ENCODE data around the gene PIP4K2C.

The PIP4K2C gene

DNA sequence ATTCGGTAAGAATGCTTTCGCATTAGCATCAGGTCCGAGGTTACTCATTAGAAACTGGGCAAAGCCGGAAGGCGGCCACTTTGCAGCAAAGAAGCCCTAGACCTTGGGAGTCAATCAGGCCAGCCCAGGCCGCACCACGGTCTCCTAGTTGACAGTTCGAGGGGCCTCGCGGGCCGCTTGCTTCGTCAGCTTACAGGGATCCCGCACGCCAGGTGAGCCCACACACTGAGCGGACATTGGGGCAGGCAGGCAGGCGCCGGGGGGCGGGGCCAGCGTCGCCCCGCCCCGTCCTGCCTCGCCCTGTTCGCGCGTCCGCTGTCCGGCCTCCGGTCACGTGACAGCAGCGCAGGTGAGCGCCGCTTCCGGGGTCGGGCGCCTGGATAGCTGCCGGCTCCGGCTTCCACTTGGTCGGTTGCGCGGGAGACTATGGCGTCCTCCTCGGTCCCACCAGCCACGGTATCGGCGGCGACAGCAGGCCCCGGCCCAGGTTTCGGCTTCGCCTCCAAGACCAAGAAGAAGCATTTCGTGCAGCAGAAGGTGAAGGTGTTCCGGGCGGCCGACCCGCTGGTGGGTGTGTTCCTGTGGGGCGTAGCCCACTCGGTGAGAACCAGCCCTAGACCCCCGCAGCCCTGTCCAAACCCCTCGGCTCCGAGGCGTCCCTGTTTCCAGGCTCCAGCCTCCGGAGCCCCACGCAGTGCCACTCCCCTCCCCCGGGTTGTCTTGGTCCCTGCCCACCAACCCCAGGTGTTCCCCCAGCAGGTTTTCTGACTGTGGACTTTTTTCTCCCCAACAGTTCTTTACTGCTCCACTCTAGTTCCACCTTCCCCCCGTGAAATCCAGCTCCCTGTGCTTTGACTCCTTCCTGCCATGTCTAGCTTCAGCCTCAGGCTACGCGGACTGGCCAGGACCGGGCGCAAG is at the start of gene PIP4K2C:
TSS of gene PIP4K2C (plus strand) at position 329 of the 918 bp plus-strand sequence. CDS start at position 427, 98 bp downstream.
- peak; percentile 90 for DNase-seq

DNA sequence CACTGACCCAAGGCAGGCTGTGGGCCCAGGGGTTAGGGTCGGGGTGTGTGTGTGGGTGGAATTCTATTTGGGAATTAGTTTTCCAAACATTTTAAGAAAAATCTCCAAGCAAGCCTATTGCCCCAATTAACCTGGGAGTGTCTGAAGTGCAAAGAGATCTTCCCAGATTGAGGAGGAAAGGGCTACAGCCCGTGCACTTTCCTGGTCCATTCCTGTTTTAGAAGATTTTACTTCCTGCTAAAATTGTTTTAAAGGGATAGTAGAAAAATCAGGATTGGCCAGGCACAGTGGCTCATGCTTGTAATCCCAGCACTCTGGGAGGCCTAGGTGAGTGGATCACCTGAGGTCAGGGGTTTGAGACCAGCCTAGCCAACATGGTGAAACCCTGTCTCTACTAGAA is 49.3 kb upstream of the PIP4K2C start:
- DNase-seq, result no peak

GRCh38 chr12:57543581-57543980 is 47.4 kb upstream of the PIP4K2C start:
- DNase-seq, result no peak

DNA sequence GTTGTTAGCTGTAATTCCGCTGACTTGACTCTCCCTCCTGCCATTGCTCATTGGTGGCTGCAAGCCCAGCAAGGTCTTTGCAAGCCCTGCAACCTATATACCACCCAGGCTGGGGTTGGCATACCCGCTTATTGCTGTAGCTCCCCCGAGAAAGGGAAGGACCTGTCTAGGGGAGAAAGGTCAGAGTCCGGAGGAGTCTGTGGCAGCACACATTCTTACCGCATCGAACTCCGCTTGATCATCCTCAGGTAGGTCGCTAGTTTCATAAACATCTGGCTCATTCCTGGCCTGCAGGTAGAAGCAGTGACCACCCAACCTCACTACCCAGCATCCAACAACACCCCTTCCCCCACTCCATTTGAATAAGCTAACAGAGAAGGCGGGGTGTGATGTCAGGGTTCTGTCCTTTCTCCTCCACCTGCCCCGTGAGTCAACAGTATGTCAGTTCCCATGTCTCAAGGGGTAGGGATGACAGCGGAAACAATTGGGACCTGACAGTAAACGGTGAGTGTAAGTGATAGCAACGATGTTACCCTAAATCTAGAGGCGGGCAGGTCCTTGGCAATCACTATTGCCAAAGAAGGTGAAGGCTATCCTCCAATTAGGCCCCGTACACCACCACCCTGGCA is 45.1 kb upstream of the PIP4K2C start:
- DNase-seq, result no peak

- peak; percentile 98 for DNase-seq
Measured at GRCh38 chr12:57546438-57547287, 44.3 kb upstream of the PIP4K2C start, which contains the start of gene DCTN2. Gene DCTN2 (minus strand): TSS chr12:57547192. CDS start chr12:57547063, 129 bp downstream.

DNA sequence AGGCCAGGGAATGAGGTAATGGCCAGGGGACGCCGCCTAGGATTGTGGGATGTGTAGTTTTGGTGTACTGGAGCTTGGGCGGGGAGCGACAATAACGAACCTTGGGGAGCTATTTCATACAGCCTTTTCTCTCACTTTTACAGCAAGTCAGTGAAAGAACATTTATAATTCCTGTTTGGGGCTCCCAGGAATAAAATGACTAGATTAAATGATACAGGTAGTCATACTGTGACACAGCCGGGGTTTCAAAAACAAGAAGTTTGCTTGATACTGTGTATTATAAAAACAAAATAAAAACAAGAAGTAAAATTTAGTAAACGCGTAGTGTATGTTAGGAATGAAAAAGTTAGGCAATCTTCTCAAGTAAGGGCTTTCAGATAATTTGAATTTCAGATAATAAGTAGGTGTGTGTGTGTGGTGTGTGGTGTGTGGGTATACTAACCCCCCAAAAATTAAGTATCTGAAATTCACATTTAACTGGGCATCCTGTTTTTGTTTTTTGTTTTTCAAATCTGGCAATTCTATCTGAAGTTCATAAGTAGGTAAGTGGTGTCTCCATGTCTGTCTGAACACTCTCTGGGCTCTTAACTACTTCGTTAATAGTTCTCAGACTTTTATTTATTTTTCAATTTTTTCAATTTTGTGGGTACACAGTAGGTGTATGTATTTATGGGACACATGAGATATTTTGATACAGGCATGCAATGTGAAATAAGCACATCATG is 43.5 kb upstream of the PIP4K2C start:
- no peak for DNase-seq

GRCh38 chr12:57548013-57548315 is 43.0 kb upstream of the PIP4K2C start:
- DNase-seq, result no peak

- no peak for DNase-seq
Measured at GRCh38 chr12:57548488-57548887, 42.5 kb upstream of the PIP4K2C start.

DNA sequence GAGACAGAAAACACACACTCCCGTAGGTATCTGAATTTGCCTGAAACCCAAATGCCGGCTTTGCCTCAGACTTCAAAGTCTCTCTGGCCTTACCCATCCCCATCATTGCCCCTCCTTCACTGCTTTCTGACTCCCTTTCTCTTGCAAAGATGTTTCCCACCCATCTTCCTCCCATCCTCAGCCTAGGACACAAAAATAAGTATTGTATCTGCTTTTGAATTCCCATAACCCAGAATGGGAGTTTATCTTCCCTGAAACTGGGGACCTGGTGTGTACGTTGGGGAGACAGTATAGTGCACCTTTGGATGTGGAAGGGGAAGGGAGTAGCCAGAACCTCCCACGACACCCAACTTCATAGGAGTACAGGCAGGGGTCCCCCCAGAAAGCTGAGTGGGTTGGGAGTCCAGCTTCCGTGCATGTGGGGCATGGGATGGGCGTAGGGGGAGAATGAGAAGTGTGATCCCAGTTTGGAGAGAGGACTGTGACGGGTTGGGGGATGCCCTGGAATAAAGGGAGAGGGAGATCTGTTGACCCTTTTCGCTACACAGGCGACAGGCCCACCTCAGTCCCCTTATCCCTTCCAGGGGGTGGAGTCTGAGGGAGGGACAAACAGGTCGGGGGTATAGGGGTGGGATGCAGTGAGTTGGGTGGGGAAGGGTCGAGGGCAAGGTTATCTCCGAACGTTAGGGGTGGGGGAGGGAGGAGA is 41.6 kb upstream of the PIP4K2C start:
- no peak for DNase-seq

- peak; percentile 65 for DNase-seq
Measured at GRCh38 chr12:57549909-57550640, 40.9 kb upstream of the PIP4K2C start, which contains the start of gene KIF5A. Gene KIF5A (plus strand): TSS chr12:57550044. CDS start chr12:57550272, 228 bp downstream.

DNA sequence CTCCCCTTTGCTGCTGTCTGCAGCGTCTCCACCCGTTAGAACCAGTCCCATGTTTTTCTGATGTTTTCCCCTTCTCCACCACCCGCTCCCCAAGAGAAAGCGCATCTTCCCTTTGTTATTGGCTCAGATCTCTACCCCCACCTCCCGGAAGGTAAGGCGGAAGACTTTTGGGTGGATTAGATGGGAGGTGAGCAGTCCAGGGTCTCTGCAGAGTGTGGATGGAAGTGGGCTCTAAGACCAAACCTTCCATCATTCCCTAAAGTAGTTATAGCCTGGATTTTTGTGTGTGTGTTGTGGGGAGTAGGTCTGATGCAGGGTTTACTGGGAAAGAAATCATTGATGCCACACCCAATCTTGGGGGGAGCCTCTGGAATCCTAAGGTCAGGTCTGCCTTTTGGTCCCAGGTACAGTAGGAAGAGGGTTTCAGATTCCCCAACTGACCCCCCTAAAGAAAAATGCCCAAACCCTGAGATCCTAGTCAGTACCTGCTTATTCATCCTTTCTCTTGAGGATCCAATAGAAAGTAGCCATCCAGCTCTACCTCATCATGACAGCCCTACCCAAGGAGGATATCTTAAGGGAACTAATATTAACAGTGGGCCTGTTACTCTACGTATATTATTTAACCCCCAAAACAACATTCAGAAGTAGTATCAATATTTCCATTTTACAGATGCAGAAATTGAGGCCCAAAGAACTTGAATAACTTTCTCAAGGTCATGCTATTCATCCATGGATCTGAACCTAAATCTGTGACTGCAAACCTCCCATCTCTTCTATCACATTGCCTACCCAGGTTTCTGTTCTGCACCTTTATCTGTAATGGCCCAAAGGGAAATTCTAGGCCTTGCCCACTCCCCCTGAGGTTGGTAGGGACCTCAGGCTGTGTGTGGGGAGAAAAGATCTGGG is 40.1 kb upstream of the PIP4K2C start:
- DNase-seq, result no peak

DNA sequence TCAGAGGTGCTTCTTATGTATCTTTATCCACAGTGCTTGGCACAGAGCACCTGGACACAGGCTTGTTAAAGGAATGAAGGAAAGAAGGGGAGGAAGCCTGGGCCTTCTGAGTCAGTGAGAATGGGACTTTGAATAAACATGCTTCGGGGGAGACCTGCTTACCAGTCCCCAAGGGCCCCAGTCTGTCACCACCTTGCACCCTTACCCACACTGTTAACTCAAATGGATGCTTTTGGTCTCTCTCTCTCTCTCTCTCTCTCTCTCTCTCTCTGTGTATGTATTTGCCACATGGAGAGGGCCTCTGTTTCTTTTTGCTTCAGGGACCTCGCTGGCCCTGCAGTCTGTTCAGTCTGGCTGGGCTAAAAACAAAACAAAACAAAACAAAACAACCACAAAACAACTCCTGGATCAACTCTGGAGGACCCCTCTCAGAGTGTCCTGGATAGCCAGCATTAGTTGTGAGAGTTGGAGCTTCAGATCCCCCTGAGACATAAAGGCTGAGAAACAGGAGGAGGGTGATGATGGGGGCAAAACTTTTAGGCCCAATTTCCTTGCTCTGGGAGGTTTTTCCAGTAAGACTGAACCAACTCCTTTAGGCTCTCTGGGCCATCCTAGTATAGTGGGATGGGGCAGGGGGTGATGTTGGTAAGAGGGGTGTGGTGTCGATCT is 39.2 kb upstream of the PIP4K2C start:
- no peak for DNase-seq

- DNase-seq, result no peak
Measured at GRCh38 chr12:57552306-57552651, 38.7 kb upstream of the PIP4K2C start.

- no peak for DNase-seq
Measured at GRCh38 chr12:57552835-57553313, 38.1 kb upstream of the PIP4K2C start.

DNA sequence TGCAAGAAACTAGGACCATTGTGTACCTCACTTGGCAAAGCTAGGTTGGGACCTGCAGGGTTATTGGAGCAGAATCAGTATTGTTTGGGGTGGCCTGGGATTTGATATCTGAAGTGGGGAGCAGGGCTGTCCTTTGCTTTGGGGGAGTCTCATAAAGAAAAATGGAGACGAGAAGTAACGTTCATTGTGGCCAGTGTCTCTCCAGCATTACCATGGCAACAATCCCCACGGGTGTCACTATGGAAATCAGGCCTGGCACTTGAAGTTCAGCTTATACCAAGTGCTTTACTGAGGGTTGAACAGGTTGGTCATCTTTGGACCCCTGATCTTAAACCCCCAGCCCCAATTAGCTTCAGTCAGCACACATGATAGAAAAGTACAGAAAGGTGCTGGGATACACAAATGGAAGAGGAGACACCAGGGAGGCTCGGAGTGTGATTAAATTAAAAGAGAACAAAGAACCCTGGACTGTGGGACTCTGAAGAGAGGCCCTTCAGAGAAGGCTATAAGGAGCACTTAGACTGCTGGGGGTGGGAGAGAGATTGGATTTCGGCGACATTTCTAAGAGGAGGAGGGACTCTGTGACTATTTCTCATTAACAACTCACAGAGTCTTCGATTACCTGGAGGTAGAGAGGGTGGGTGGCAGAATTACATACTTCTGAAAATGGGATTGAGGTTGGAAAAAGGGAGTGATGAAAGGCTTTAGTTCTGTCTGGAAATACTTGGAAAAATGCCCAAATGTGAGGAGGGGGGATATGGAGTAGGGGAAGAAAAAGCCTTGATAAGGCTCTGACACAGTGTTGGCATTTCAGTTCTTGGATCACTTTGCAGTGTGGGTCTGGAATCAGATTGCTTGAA is 37.4 kb upstream of the PIP4K2C start:
- DNase-seq, result no peak

- no peak for DNase-seq
Measured at GRCh38 chr12:57554453-57554852, 36.5 kb upstream of the PIP4K2C start.

DNA sequence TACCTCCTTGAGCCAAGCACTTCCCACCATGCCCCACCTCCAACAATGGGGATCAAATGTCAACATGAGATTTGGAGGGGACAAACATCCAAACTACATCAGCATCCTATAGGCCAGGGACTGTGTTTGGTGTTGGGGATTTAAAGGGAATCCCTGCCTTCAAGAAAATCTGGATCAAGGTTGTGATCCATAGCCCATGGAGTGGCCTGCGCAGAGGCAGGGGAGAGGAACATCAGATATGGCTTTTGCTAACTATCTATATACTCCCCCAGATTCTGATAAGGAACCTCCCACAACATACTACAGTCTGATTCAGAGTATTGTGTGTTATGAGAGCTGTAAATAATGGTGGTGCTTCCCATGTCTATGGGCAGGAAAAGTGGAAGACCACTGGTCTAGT is 36.1 kb upstream of the PIP4K2C start:
- no peak for DNase-seq

DNA sequence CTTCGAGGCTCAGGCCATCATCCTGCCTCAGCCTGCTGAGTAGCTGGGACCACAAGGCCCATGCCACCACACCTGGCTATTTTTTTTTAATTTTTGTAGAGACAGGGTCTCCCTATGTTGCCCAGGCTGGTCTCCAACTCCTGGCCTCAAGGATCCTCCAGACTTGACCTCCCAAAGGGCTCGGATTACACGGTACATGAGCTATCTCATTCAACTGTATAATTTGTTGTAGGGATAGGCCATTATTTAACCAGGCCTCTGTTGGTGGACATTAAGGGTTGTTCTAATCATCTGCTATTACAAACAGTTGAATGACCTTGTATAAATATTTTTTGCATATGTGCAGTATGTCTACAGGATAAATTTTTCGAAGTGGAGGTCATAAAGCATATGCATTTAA is 32.1 kb upstream of the PIP4K2C start:
- no peak for DNase-seq
